HCT116 (cell line): ENCODE data around the gene SLC23A3. TPM values are rescaled to one million over a fixed set of nuclear protein-coding genes. Genes with fewer than 3 reads are reported as not detected.

Experiments
- ATAC-seq: fragments of 200-7000 bp; cut with Tn5 transposase; 2 replicates; pipeline ENCODE4 v1.9.1; 2020; ENCODE audit warnings: mild to moderate bottlenecking, moderate library complexity
- BruUV-seq: library from RNA; stranded (reverse); fragments of 400-500 nt; replicated peaks from 2 replicates; lab custom pipeline; 2021; lab: Mats Ljungman, UMichigan
- CTCF ChIA-PET: fragments of 300-600 bp; sonication (Branson Sonifier 250); formaldehyde crosslinking; loops from one replicate; lab custom pipeline; 2021; ENCODE audit warnings: antibody characterized with exemption; lab: Charles Lee
- POLR2A ChIA-PET: fragments of 300-600, 350-600 bp; sonication (Branson Sonifier 250); formaldehyde crosslinking; loops from one replicate; lab custom pipeline; 2021; ENCODE audit warnings: antibody characterized with exemption; lab: Charles Lee
- RAD21 ChIA-PET, 2 experiments: fragments of 300-600 bp; sonication (Branson Sonifier 250); formaldehyde crosslinking; loops; one replicate each; lab custom pipeline; 2023; ENCODE audit warnings: low total read pairs in 2 of 2; ENCODE audit not compliant: uncharacterized antibody in 2 of 2, unreplicated experiment in 2 of 2, low non-redundant PET in 1 of 2; lab: Charles Lee
- DNase-seq: peaks from one replicate; pipeline ENCODE4 v3.0.0-alpha.2; 2010; ENCODE audit warnings: low read depth, low spot score
- H2AFZ ChIP-seq: fragments of 200-600 bp; shearing (Covaris generic), sonication (generic); 2 replicates; pipeline ENCODE4 v1.6.1; 2017; ENCODE audit warnings: low read depth, mixed run types, mixed read lengths, antibody characterized with exemption, low read length; ENCODE audit not compliant: poor library complexity, severe bottlenecking
- H3K27ac ChIP-seq: 2 replicates; pipeline ENCODE4 v1.5.1; 2012; ENCODE audit warnings: low read depth, low read length
- H3K27me3 ChIP-seq: fragments of 200-600 bp; sonication (generic); 2 replicates; pipeline ENCODE4 v1.6.1; 2016; ENCODE audit warnings: mixed run types, low read length, mixed read lengths; ENCODE audit not compliant: insufficient read depth
- H3K36me3 ChIP-seq, 2 experiments: fragments of 200-500 bp in 1 of 2; fragments of 200-600 bp in 1 of 2; sonication (Bioruptor generic) in 1 of 2; sonication (generic) in 1 of 2; 2 replicates each; pipeline versions ENCODE4 v1.5.1 to v1.6.1; 2014 to 2016; ENCODE audit warnings: low read length in 2 of 2, inconsistent platforms in 1 of 2, mixed read lengths in 1 of 2, mixed run types in 1 of 2; ENCODE audit not compliant: insufficient read depth in 2 of 2, control insufficient read depth in 1 of 2
- H3K4me1 ChIP-seq, 2 experiments: fragments of 200-600 bp in 1 of 2; sonication (generic) in 1 of 2; 2 replicates each; pipeline versions ENCODE4 v1.5.1 to v1.6.1; 2012 to 2017; ENCODE audit warnings: low read length in 2 of 2, inconsistent platforms in 1 of 2, mild to moderate bottlenecking in 1 of 2, mixed read lengths in 1 of 2, mixed run types in 1 of 2, moderate library complexity in 1 of 2; ENCODE audit not compliant: insufficient read depth in 2 of 2, control insufficient read depth in 1 of 2
- H3K4me2 ChIP-seq: fragments of 200-600 bp; sonication (generic); 2 replicates; pipeline ENCODE4 v1.6.1; 2017; ENCODE audit warnings: mixed run types, low read length, mixed read lengths
- H3K4me3 ChIP-seq, 2 experiments: fragments of 200-600 bp in 1 of 2; sonication (generic) in 1 of 2; replicated peaks in 1 of 2; 2 replicates each; pipeline ENCODE4 v1.5.1; 2011 to 2016; ENCODE audit warnings: low read length in 2 of 2, control low read depth in 1 of 2, low read depth in 1 of 2, mild to moderate bottlenecking in 1 of 2, mixed read lengths in 1 of 2, mixed run types in 1 of 2
- H3K79me2 ChIP-seq: fragments of 200-600 bp; sonication (generic); 2 replicates; pipeline ENCODE4 v1.6.1; 2017; ENCODE audit warnings: mild to moderate bottlenecking, mixed run types, low read length, moderate library complexity, mixed read lengths; ENCODE audit not compliant: insufficient read depth
- H3K9ac ChIP-seq: fragments of 200-600 bp; sonication (generic); 2 replicates; pipeline ENCODE4 v1.6.1; 2016; ENCODE audit warnings: low read length, mixed read lengths
- H3K9me2 ChIP-seq: fragments of 200-600 bp; sonication (generic), shearing (Covaris generic); 2 replicates; pipeline ENCODE4 v1.6.1; 2017; ENCODE audit warnings: mixed run types, mild to moderate bottlenecking, moderate library complexity; ENCODE audit not compliant: insufficient read depth
- H3K9me3 ChIP-seq, 2 experiments: fragments of 200-500 bp in 1 of 2; fragments of 200-600 bp in 1 of 2; sonication (Bioruptor generic) in 1 of 2; sonication (generic) in 1 of 2; 2 replicates each; pipeline ENCODE4 v1.6.1; 2014 to 2017; ENCODE audit warnings: low read length in 2 of 2, mixed read lengths in 2 of 2, inconsistent platforms in 1 of 2, low read depth in 1 of 2, mild to moderate bottlenecking in 1 of 2, mixed run types in 1 of 2, moderate library complexity in 1 of 2; ENCODE audit not compliant: control insufficient read depth in 1 of 2, insufficient read depth in 1 of 2
- H4K20me1 ChIP-seq: fragments of 200-600 bp; sonication (generic), shearing (Covaris generic); 2 replicates; pipeline ENCODE4 v1.6.1; 2017; ENCODE audit warnings: mixed run types, mild to moderate bottlenecking, moderate library complexity; ENCODE audit not compliant: insufficient read depth
- CBX3 ChIP-seq: IDR thresholded peaks from 2 replicates; pipeline ENCODE4 v1.6.1; 2012; ENCODE audit warnings: low read depth
- CEBPB ChIP-seq: IDR thresholded peaks from 2 replicates; pipeline ENCODE4 v1.6.1; 2012; ENCODE audit warnings: low read depth
- CTCF ChIP-seq, 3 experiments: fragments of 200-600 bp in 1 of 3; sonication (generic) in 1 of 3; IDR thresholded peaks in 2 of 3; conservative IDR thresholded peaks in 1 of 3; 2 replicates each; pipeline ENCODE4 v1.5.1; 2012 to 2017; ENCODE audit warnings: low read depth in 2 of 3, low read length in 2 of 3, antibody characterized with exemption in 1 of 3, borderline replicate concordance in 1 of 3, control low read depth in 1 of 3, mild to moderate bottlenecking in 1 of 3, mixed read lengths in 1 of 3, mixed run types in 1 of 3, moderate library complexity in 1 of 3; ENCODE audit not compliant: insufficient read depth in 1 of 3
- ELF1 ChIP-seq: IDR thresholded peaks from 2 replicates; pipeline ENCODE4 v1.6.1; 2012; ENCODE audit warnings: low read depth, borderline replicate concordance
- JUND ChIP-seq: IDR thresholded peaks from 2 replicates; pipeline ENCODE4 v1.6.1; 2012
- MAX ChIP-seq: IDR thresholded peaks from 2 replicates; pipeline ENCODE4 v1.6.1; 2012
- RAD21 ChIP-seq: IDR thresholded peaks from 2 replicates; pipeline ENCODE4 v1.6.1; 2012; ENCODE audit warnings: low read depth, mild to moderate bottlenecking
- SIN3A ChIP-seq: IDR thresholded peaks from 2 replicates; pipeline ENCODE4 v1.6.1; 2012; ENCODE audit warnings: low read depth
- SRF ChIP-seq: IDR thresholded peaks from 2 replicates; pipeline ENCODE4 v1.6.1; 2012; ENCODE audit warnings: low read depth
- YY1 ChIP-seq: IDR thresholded peaks from 2 replicates; pipeline ENCODE4 v1.6.1; 2011; ENCODE audit warnings: low read length, low read depth, moderate library complexity, mild to moderate bottlenecking; ENCODE audit not compliant: insufficient replicate concordance; ENCODE audit errors: extremely low read depth
- ZBTB33 ChIP-seq: IDR thresholded peaks from 2 replicates; pipeline ENCODE4 v1.6.1; 2011; ENCODE audit warnings: mild to moderate bottlenecking, low read length, moderate library complexity; ENCODE audit not compliant: insufficient replicate concordance; ENCODE audit errors: extremely low read depth
- ZNF274 ChIP-seq: fragments of 200-500 bp; sonication (Bioruptor generic); IDR thresholded peaks from 2 replicates; pipeline ENCODE4 v1.6.1; 2014; ENCODE audit warnings: mild to moderate bottlenecking, low read depth, low read length, inconsistent platforms
- intact Hi-C: fragments of 100-400 bp; cut with micrococcal nuclease; formaldehyde crosslinking; loops from 2 replicates; pipeline ENCODE4 v1.10.0; 2022
- total RNA-seq: library from RNA; stranded (reverse); gene quantifications from one replicate; pipeline ENCODE4 v1.2.1, GENCODE V29; 2021; ENCODE audit not compliant: unreplicated experiment

The SLC23A3 gene
- total RNA-seq, 1 experiment from 2014 or later: 4.8 TPM

GRCh38 chr2:219116776-219117646 lies 52.8 kb downstream of the SLC23A3 start:
- H3K36me3 ChIP-seq: no peaks in the 10 kb centered on the region
- no peak for DNase-seq
- intact Hi-C loops: loop anchor here (5.0 kb wide), 1 partner anchor 240 kb away; no protein-coding TSS in a partner anchor
- ChIA-PET POLR2A (no interaction called here), CTCF (interaction anchor here (0.8 to 5.6 kb wide), 5 partner anchors 13 to 59 kb away, joined by 3 to 42 read pairs (median 3); no protein-coding TSS in a partner anchor), RAD21 (no interaction called here)
- H3K27ac ChIP-seq: no peak overlapping the region
- no peak overlapping the region for H3K9ac ChIP-seq
- no peak overlapping the region for H2AFZ ChIP-seq
- no peaks in the 10 kb centered on the region; a peak in 1 of 4 replicates for H3K4me1 ChIP-seq
- no peak overlapping the region for H3K4me2 ChIP-seq
- no peaks in the 10 kb centered on the region for H4K20me1 ChIP-seq
- H3K9me3 ChIP-seq: no peaks in the 10 kb centered on the region
- no peak overlapping the region for H3K4me3 ChIP-seq
- H3K79me2 ChIP-seq: no peaks in the 10 kb centered on the region
- ATAC-seq: no peak
- no peaks in the 10 kb centered on the region for H3K9me2 ChIP-seq
- TF ChIP-seq MAX: no peak
- no peak for TF ChIP-seq RAD21
- no TSS peak for BruUV-seq
- H3K27me3 ChIP-seq: no peaks in the 10 kb centered on the region

- Histone ChIP-seq H3K4me3 (no peak overlapping the region), H3K36me3 (no peaks in the 10 kb centered on the region), H3K4me2 (no peak overlapping the region), H3K9ac (no peak overlapping the region), H4K20me1 (no peaks in the 10 kb centered on the region), H3K9me2 (no peaks in the 10 kb centered on the region), H3K4me1 (no peaks in the 10 kb centered on the region), H3K79me2 (no peaks in the 10 kb centered on the region), H3K27ac (no peak overlapping the region), H2AFZ (no peak overlapping the region), H3K9me3 (no peaks in the 10 kb centered on the region), H3K27me3 (no peaks in the 10 kb centered on the region)
- POLR2A ChIA-PET: no interaction called here
- intact Hi-C loops: no loop called here
- CTCF ChIA-PET: interaction anchor here (1.0 to 1.5 kb wide), 3 partner anchors 8 to 83 kb away, joined by 3 to 6 read pairs (median 3); no protein-coding TSS in a partner anchor
- no peak for ATAC-seq
- RAD21 ChIA-PET: interaction anchor here in 1 of 2 experiments (0.7 kb wide), 1 partner anchor 24 kb away, joined by 3 read pairs; no protein-coding TSS in a partner anchor
- no peak for DNase-seq
- BruUV-seq: no TSS peak
- TF ChIP-seq CTCF (IDR thresholded peaks at IDR 0.05 in 2 of 3, conservative IDR thresholded peaks at IDR 0.05 in 1 of 3; ENCODE audit: borderline replicate concordance in 1 of 3, insufficient read depth in 1 of 3, low read depth in 2 of 3, low read length in 2 of 3) (no peak), YY1 (no peak), CEBPB (no peak), JUND (no peak), RAD21 (no peak), MAX (no peak), ZBTB33 (no peak), ELF1 (no peak), CBX3 (no peak), SRF (no peak), ZNF274 (no peak), SIN3A (no peak)
Observed at GRCh38 chr2:219112651-219113338, 57.0 kb downstream of the SLC23A3 start.
